Colonic mucosa (tissue), 4 donors: Measurements from ENCODE around the gene KRTAP5-6. TPM values are rescaled to one million over a fixed set of nuclear protein-coding genes. Genes with fewer than 3 reads are reported as not detected.

ENCODE experiments used
- DNase-seq: peaks from one replicate; pipeline ENCODE4 v3.0.0-alpha.2; 2020
- H3K27ac ChIP-seq: fragments of 200-600 bp; one replicate; pipeline ENCODE4 v1.8.0; 2021
- H3K27me3 ChIP-seq: fragments of 200-600 bp; one replicate; pipeline ENCODE4 v1.8.0; 2021
- H3K36me3 ChIP-seq: fragments of 200-600 bp; one replicate; pipeline ENCODE4 v1.8.0; 2021
- H3K4me1 ChIP-seq: fragments of 200-600 bp; one replicate; pipeline ENCODE4 v1.8.0; 2021; ENCODE audit warnings: mild to moderate bottlenecking
- H3K4me3 ChIP-seq: fragments of 200-600 bp; one replicate; pipeline ENCODE4 v1.8.0; 2021
- H3K9ac ChIP-seq, 2 donors: one replicate each; pipeline ENCODE4 v1.7.0; 2013; ENCODE audit warnings: control low read depth in 2 of 2, low read depth in 2 of 2, low read length in 2 of 2
- H3K9me3 ChIP-seq: fragments of 200-600 bp; one replicate; pipeline ENCODE4 v1.8.0; 2021
- CTCF ChIP-seq: fragments of 200-600 bp; IDR thresholded peaks from one replicate; pipeline ENCODE4 v1.8.0; 2022; ENCODE audit warnings: antibody characterized with exemption, mild to moderate bottlenecking
- intact Hi-C: fragments of 100-400 bp; cut with DNase I; formaldehyde crosslinking; loops from one replicate; pipeline ENCODE4 v1.14.1; 2022
- total RNA-seq, 2 donors: library from RNA; stranded (reverse); fragmentation: NEBNext Ultra II Directional in 1 of 2; extraction: Animal tissue kit (Norgen Biotek cat#: 25700) in 1 of 2; gene quantifications; one replicate each; pipeline ENCODE4 v1.2.1, GENCODE V29; 2021
- donor health status: healthy.
- donor health status: DM: no; HTN: no; CAD: no.
- donor health status: DM: no; HTN: no; CAD: no.

Gene KRTAP5-6
- total RNA-seq, 2 donors from 2014 or later: not detected

GRCh38 chr11:1690167-1691025, 6.6 kb upstream of the KRTAP5-6 start:
- Histone ChIP-seq H3K9me3 (no peaks in the 10 kb centered on the region), H3K36me3 (no peaks in the 10 kb centered on the region), H3K4me1 (peaks cover 5% of the 10 kb centered on the region), H3K27me3 (peaks cover 4% of the 10 kb centered on the region), H3K27ac (no peak overlapping the region), H3K4me3 (no peak overlapping the region), H3K9ac (no peak overlapping the region)
- intact Hi-C loops: loop anchor here (5.0 kb wide), 2 partner anchors 38 to 462 kb away; no protein-coding TSS in a partner anchor
- TF ChIP-seq CTCF: no peak
- peak; percentile 9 for DNase-seq

GRCh38 chr11:1691026-1691877, 5.7 kb upstream of the KRTAP5-6 start:
- DNase-seq: no peak
- no peak for TF ChIP-seq CTCF
- intact Hi-C loops: loop anchor here (5.0 kb wide), 2 partner anchors 39 to 461 kb away; no protein-coding TSS in a partner anchor
- no peak overlapping the region for H3K9ac ChIP-seq
- H3K27me3 ChIP-seq: peaks cover 4% of the 10 kb centered on the region
- H3K4me3 ChIP-seq: no peak overlapping the region
- H3K9me3 ChIP-seq: no peaks in the 10 kb centered on the region
- H3K36me3 ChIP-seq: no peaks in the 10 kb centered on the region
- peaks cover 5% of the 10 kb centered on the region for H3K4me1 ChIP-seq
- H3K27ac ChIP-seq: no peak overlapping the region

GRCh38 chr11:1691878-1692707, 4.9 kb upstream of the KRTAP5-6 start:
- Histone ChIP-seq H3K36me3 (no peaks in the 10 kb centered on the region), H3K27me3 (peaks cover 4% of the 10 kb centered on the region), H3K9ac (no peak overlapping the region), H3K4me3 (no peak overlapping the region), H3K9me3 (no peaks in the 10 kb centered on the region), H3K4me1 (peaks cover 5% of the 10 kb centered on the region), H3K27ac (no peak overlapping the region)
- intact Hi-C loops: loop anchor here (5.0 kb wide), 2 partner anchors 40 to 460 kb away; no protein-coding TSS in a partner anchor
- DNase-seq: no peak
- TF ChIP-seq CTCF: no peak

GRCh38 chr11:1692708-1693326, 4.2 kb upstream of the KRTAP5-6 start:
- DNase-seq: no peak
- Histone ChIP-seq H3K27me3 (peaks cover 4% of the 10 kb centered on the region), H3K4me1 (peaks cover 5% of the 10 kb centered on the region), H3K9me3 (no peaks in the 10 kb centered on the region), H3K36me3 (no peaks in the 10 kb centered on the region), H3K4me3 (peak overlapping the region; percentile 11), H3K9ac (no peak overlapping the region), H3K27ac (no peak overlapping the region)
- no peak for TF ChIP-seq CTCF
- intact Hi-C loops: loop anchor here (5.0 kb wide), 2 partner anchors 41 to 459 kb away; no protein-coding TSS in a partner anchor
